K562 treated with DMSO at 1 percent for 24 hours (cell line): ENCODE data around the gene MICAL1. TPM values are rescaled to one million over a fixed set of nuclear protein-coding genes. Genes with fewer than 3 reads are reported as not detected.

Experiments
- total RNA-seq: library from RNA; unstranded; fragments of 300-600 nt; gene quantifications from 2 replicates; pipeline ENCODE4 v1.2.3, GENCODE V29; 2022; ENCODE audit warnings: low read depth; ENCODE audit not compliant: insufficient read depth

The MICAL1 gene
- total RNA-seq, result 14.9 and 15.2 TPM in 2 replicates

GRCh38 chr6:109455437-109456110 lies at the start of gene MICAL1:
TSS of gene MICAL1 (minus strand) at chr6:109455772. CDS start at chr6:109454196, 1,576 bp downstream.

GRCh38 chr6:109482905-109483734 lies 27.5 kb upstream of the MICAL1 start, which contains the start of gene ZBTB24:
TSS of gene ZBTB24 (minus strand) at chr6:109483219. CDS start at chr6:109482026, 1,193 bp downstream.

DNA sequence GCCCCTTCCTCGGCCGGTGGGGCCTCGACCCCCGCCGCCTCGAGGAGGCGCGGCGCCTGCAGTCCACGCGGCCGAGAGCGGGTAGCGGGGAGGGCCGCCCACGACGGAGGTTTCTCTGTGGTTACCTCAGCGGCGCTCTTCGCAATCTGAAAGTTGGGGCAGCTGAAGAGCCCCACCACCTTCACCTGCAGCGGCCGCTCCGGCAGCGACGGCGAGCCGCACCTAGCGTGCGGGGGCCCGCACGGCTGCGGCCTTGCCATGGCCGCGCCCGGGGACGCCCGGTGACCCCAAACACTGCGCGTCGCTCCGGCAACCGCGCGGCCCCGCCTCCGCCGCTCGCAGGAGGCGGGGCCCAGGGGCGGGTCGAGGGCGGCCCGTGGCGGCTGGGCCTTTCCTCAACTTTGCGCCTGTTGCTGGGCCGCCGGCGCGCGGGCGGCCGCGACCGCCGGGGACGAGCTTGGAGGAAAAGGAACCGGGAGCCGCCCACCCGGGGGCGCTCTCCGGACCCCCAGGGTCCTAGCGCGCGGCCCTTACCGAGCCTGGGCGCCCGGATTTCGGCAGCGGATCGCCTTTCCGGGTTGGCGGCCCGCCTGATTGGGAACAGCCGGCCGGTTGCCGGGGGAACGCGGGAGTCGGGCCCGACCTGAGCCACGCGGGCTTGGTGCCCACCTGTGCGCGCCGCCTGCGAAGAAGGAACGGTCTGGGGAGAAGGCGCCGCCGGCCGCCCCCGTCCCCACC lies 15.1 kb downstream of the MICAL1 start, which contains the start of the genes PPIL6 and SMPD2:
Gene PPIL6 (minus strand): TSS at position 298 of the 738 bp plus-strand sequence. CDS start 38 bp downstream, at position 260.
Gene SMPD2 (plus strand): TSS at position 394 of the 738 bp plus-strand sequence. CDS start 398 bp downstream, outside the sequence.

Other genes starting within 250 kb of the MICAL1 start
- gene CD164, start 73.3 kb downstream of the MICAL1 start, total RNA-seq, result 149 and 150 TPM in 2 replicates
- gene PPIL6, start 15.1 kb downstream of the MICAL1 start, total RNA-seq, result 0.42 and 1.7 TPM in 2 replicates
- 12.4 and 13.9 TPM in 2 replicates for gene SMPD2, start 15.0 kb downstream of the MICAL1 start, total RNA-seq
- 3.9 and 4.6 TPM in 2 replicates for gene ZBTB24, start 27.4 kb upstream of the MICAL1 start, total RNA-seq
- 1.4 and 5.0 TPM in 2 replicates for gene AK9, start 235.4 kb upstream of the MICAL1 start, total RNA-seq
- 7.7 and 9.9 TPM in 2 replicates for gene FIG4, start 235.5 kb upstream of the MICAL1 start, total RNA-seq